Mucosa of rectum (tissue), 2 donors: ENCODE measurements around the gene TUSC2.

ENCODE experiments used
- H3K27ac ChIP-seq, 2 donors: one replicate each; pipeline ENCODE4 v1.7.0; 2013; ENCODE audit warnings: inconsistent platforms in 2 of 2, low read depth in 2 of 2, low read length in 2 of 2
- H3K27me3 ChIP-seq, 2 donors: one replicate each; pipeline ENCODE4 v1.7.0; 2013; ENCODE audit warnings: low read length in 2 of 2; ENCODE audit not compliant: control insufficient read depth in 2 of 2, insufficient read depth in 2 of 2
- H3K36me3 ChIP-seq, 2 donors: one replicate each; pipeline ENCODE4 v1.7.0; 2013; ENCODE audit warnings: low read length in 2 of 2; ENCODE audit not compliant: control insufficient read depth in 2 of 2, insufficient read depth in 2 of 2
- H3K4me1 ChIP-seq, 2 donors: one replicate each; pipeline ENCODE4 v1.7.0; 2013; ENCODE audit warnings: low read length in 2 of 2, mild to moderate bottlenecking in 1 of 2; ENCODE audit not compliant: control insufficient read depth in 2 of 2, insufficient read depth in 2 of 2
- H3K4me3 ChIP-seq, 2 donors: one replicate each; pipeline ENCODE4 v1.7.0; 2013; ENCODE audit warnings: low read length in 2 of 2
- H3K9ac ChIP-seq, 2 donors: one replicate each; pipeline ENCODE4 v1.7.0; 2013; ENCODE audit warnings: low read length in 2 of 2, low read depth in 1 of 2, mild to moderate bottlenecking in 1 of 2
- H3K9me3 ChIP-seq, 2 donors: one replicate each; pipeline ENCODE4 v1.7.0; 2013; ENCODE audit warnings: low read length in 2 of 2; ENCODE audit not compliant: control insufficient read depth in 2 of 2
- donor health status: healthy.
- donor health status: Normal muscosa, but diverticular disease.

TUSC2 gene

GRCh38 chr3:50327943-50328691, at the start of gene TUSC2:
Gene TUSC2 (minus strand): TSS chr3:50328223. CDS start chr3:50328099, 124 bp downstream.
- H3K36me3 ChIP-seq: peaks cover 33 to 40% of the 10 kb centered on the region in 2 donors
- H3K4me3 ChIP-seq: peak within 1 kb of the TSS; percentile 74 to 90
- no peaks in the 10 kb centered on the region for H3K9me3 ChIP-seq
- H3K4me1 ChIP-seq: peaks cover 14 to 16% of the 10 kb centered on the region in 2 donors
- peak within 1 kb of the TSS; percentile 79 to 85 for H3K27ac ChIP-seq
- peak within 1 kb of the TSS; percentile 90 to 92 for H3K9ac ChIP-seq
- H3K27me3 ChIP-seq: no peaks in the 10 kb centered on the region

GRCh38 chr3:50375258-50375931, 47.4 kb upstream of the TUSC2 start:
- H3K4me3 ChIP-seq: no peak overlapping the region
- no peaks in the 10 kb centered on the region for H3K9me3 ChIP-seq
- H3K27me3 ChIP-seq: no peaks in the 10 kb centered on the region
- no peak overlapping the region for H3K9ac ChIP-seq
- peaks cover 4 to 6% of the 10 kb centered on the region in 2 donors for H3K4me1 ChIP-seq
- no peaks in the 10 kb centered on the region for H3K36me3 ChIP-seq
- no peak overlapping the region for H3K27ac ChIP-seq

- H3K9me3 ChIP-seq: no peaks in the 10 kb centered on the region
- no peak overlapping the region for H3K4me3 ChIP-seq
- no peaks in the 10 kb centered on the region for H3K36me3 ChIP-seq
- H3K4me1 ChIP-seq: peaks cover 4 to 6% of the 10 kb centered on the region in 2 donors
- no peaks in the 10 kb centered on the region for H3K27me3 ChIP-seq
- no peak overlapping the region for H3K9ac ChIP-seq
- no peak overlapping the region for H3K27ac ChIP-seq
Observed at GRCh38 chr3:50374363-50375257, 46.6 kb upstream of the TUSC2 start.

- H3K4me3 ChIP-seq: no peak overlapping the region
- H3K27ac ChIP-seq: no peak overlapping the region
- H3K27me3 ChIP-seq: no peaks in the 10 kb centered on the region
- H3K36me3 ChIP-seq: no peaks in the 10 kb centered on the region
- peaks cover 4 to 6% of the 10 kb centered on the region in 2 donors for H3K4me1 ChIP-seq
- H3K9ac ChIP-seq: no peak overlapping the region
- H3K9me3 ChIP-seq: no peaks in the 10 kb centered on the region
Observed at GRCh38 chr3:50373146-50374051, 45.4 kb upstream of the TUSC2 start.

- Histone ChIP-seq H3K4me1 (peaks cover 4 to 6% of the 10 kb centered on the region in 2 donors), H3K27ac (no peak overlapping the region), H3K9ac (no peak overlapping the region), H3K9me3 (no peaks in the 10 kb centered on the region), H3K36me3 (no peaks in the 10 kb centered on the region), H3K27me3 (no peaks in the 10 kb centered on the region), H3K4me3 (no peak overlapping the region)
Observed at GRCh38 chr3:50372349-50372748, 44.3 kb upstream of the TUSC2 start.

- H3K9ac ChIP-seq: no peak overlapping the region
- H3K4me1 ChIP-seq: peaks cover 4 to 6% of the 10 kb centered on the region in 2 donors
- H3K27ac ChIP-seq: no peak overlapping the region
- no peaks in the 10 kb centered on the region for H3K27me3 ChIP-seq
- H3K9me3 ChIP-seq: no peaks in the 10 kb centered on the region
- no peaks in the 10 kb centered on the region for H3K36me3 ChIP-seq
- no peak overlapping the region for H3K4me3 ChIP-seq
Observed at GRCh38 chr3:50371133-50371685, 43.2 kb upstream of the TUSC2 start.

- Histone ChIP-seq H3K4me1 (peaks cover 7 to 8% of the 10 kb centered on the region in 2 donors), H3K9ac (no peak overlapping the region), H3K9me3 (no peaks in the 10 kb centered on the region), H3K27ac (no peak overlapping the region), H3K36me3 (no peaks in the 10 kb centered on the region), H3K27me3 (no peaks in the 10 kb centered on the region), H3K4me3 (no peak overlapping the region)
Observed at GRCh38 chr3:50370594-50370993, 42.6 kb upstream of the TUSC2 start.

GRCh38 chr3:50369012-50369670, 41.1 kb upstream of the TUSC2 start:
- H3K9me3 ChIP-seq: no peaks in the 10 kb centered on the region
- peaks cover 16% of the 10 kb centered on the region in 2 donors for H3K4me1 ChIP-seq
- H3K27ac ChIP-seq: no peak overlapping the region
- H3K27me3 ChIP-seq: no peaks in the 10 kb centered on the region
- no peaks in the 10 kb centered on the region for H3K36me3 ChIP-seq
- H3K4me3 ChIP-seq: no peak overlapping the region
- H3K9ac ChIP-seq: no peak overlapping the region

GRCh38 chr3:50365842-50366220, 37.8 kb upstream of the TUSC2 start:
- H3K4me3 ChIP-seq: peak overlapping the region; percentile 65 to 80
- peaks cover 10 to 12% of the 10 kb centered on the region in 2 donors for H3K4me1 ChIP-seq
- H3K9ac ChIP-seq: peak overlapping the region; percentile 77 to 81
- H3K36me3 ChIP-seq: no peaks in the 10 kb centered on the region
- H3K9me3 ChIP-seq: no peaks in the 10 kb centered on the region
- peak overlapping the region in 1 of 2 donors; percentile 80 for H3K27ac ChIP-seq
- no peaks in the 10 kb centered on the region for H3K27me3 ChIP-seq
